ENCODE results near the gene GET4. TPM values are rescaled to one million over a fixed set of nuclear protein-coding genes. Genes with fewer than 3 reads are reported as not detected.

Gene GET4
- total RNA-seq, 1 donor, result 17.7 TPM

- TF ChIP-seq CTCF (IDR thresholded peaks at IDR 0.05; ENCODE audit: extremely low read depth, low read depth, low read length), result no peak
- no peaks in the 10 kb centered on the region for H3K4me1 ChIP-seq (ENCODE audit: insufficient read depth, low read length)
- H2AFZ ChIP-seq (ENCODE audit: low read length), result no peak overlapping the region
- H3K4me3 ChIP-seq (ENCODE audit: insufficient read depth, low read length), result no peak overlapping the region
- peaks cover 37% of the 10 kb centered on the region for H3K36me3 ChIP-seq (ENCODE audit: insufficient read depth, low read length)
- H3K27ac ChIP-seq (ENCODE audit: low read depth, low read length), result no peak overlapping the region
- no peaks in the 10 kb centered on the region for H3K27me3 ChIP-seq (ENCODE audit: insufficient read depth, low read length)
- no peak overlapping the region for H3K4me2 ChIP-seq (ENCODE audit: insufficient read depth, low read length)
- no peaks in the 10 kb centered on the region for H3K9me3 ChIP-seq (ENCODE audit: low read depth, low read length)
- no peak for DNase-seq (ENCODE audit: insufficient read length, low spot score, missing footprints)
- H3K79me2 ChIP-seq (ENCODE audit: insufficient read depth, low read length), result peaks cover 50% of the 10 kb centered on the region
- peaks cover 12% of the 10 kb centered on the region for H4K20me1 ChIP-seq (ENCODE audit: insufficient read depth, low read length)
Observed at GRCh38 chr7:842431-843031, 33.8 kb upstream of the GET4 start.

GRCh38 chr7:843230-843629, 33.1 kb upstream of the GET4 start:
- no peak overlapping the region for H3K4me3 ChIP-seq (ENCODE audit: insufficient read depth, low read length)
- no peak for TF ChIP-seq CTCF (IDR thresholded peaks at IDR 0.05; ENCODE audit: extremely low read depth, low read depth, low read length)
- peaks cover 44% of the 10 kb centered on the region for H3K79me2 ChIP-seq (ENCODE audit: insufficient read depth, low read length)
- no peak for DNase-seq (ENCODE audit: insufficient read length, low spot score, missing footprints)
- H3K36me3 ChIP-seq (ENCODE audit: insufficient read depth, low read length), result peaks cover 37% of the 10 kb centered on the region
- peaks cover 10% of the 10 kb centered on the region for H4K20me1 ChIP-seq (ENCODE audit: insufficient read depth, low read length)
- no peak overlapping the region for H3K4me2 ChIP-seq (ENCODE audit: insufficient read depth, low read length)
- no peaks in the 10 kb centered on the region for H3K27me3 ChIP-seq (ENCODE audit: insufficient read depth, low read length)
- no peak overlapping the region for H3K27ac ChIP-seq (ENCODE audit: low read depth, low read length)
- no peak overlapping the region for H2AFZ ChIP-seq (ENCODE audit: low read length)
- H3K4me1 ChIP-seq (ENCODE audit: insufficient read depth, low read length), result no peaks in the 10 kb centered on the region
- no peaks in the 10 kb centered on the region for H3K9me3 ChIP-seq (ENCODE audit: low read depth, low read length)

- H3K4me2 ChIP-seq (ENCODE audit: insufficient read depth, low read length), result no peak overlapping the region
- H3K36me3 ChIP-seq (ENCODE audit: insufficient read depth, low read length), result peaks cover 37% of the 10 kb centered on the region
- H3K79me2 ChIP-seq (ENCODE audit: insufficient read depth, low read length), result peaks cover 37% of the 10 kb centered on the region
- peaks cover 7% of the 10 kb centered on the region for H4K20me1 ChIP-seq (ENCODE audit: insufficient read depth, low read length)
- no peak for DNase-seq (ENCODE audit: insufficient read length, low spot score, missing footprints)
- no peak for TF ChIP-seq CTCF (IDR thresholded peaks at IDR 0.05; ENCODE audit: extremely low read depth, low read depth, low read length)
- no peak overlapping the region for H3K4me3 ChIP-seq (ENCODE audit: insufficient read depth, low read length)
- H3K9me3 ChIP-seq (ENCODE audit: low read depth, low read length), result no peaks in the 10 kb centered on the region
- H3K4me1 ChIP-seq (ENCODE audit: insufficient read depth, low read length), result no peaks in the 10 kb centered on the region
- H3K27me3 ChIP-seq (ENCODE audit: insufficient read depth, low read length), result no peaks in the 10 kb centered on the region
- no peak overlapping the region for H3K27ac ChIP-seq (ENCODE audit: low read depth, low read length)
- no peak overlapping the region for H2AFZ ChIP-seq (ENCODE audit: low read length)
Observed at GRCh38 chr7:844043-844442, 32.3 kb upstream of the GET4 start.

GRCh38 chr7:844514-844913, 31.8 kb upstream of the GET4 start:
- no peak for TF ChIP-seq CTCF (IDR thresholded peaks at IDR 0.05; ENCODE audit: extremely low read depth, low read depth, low read length)
- Histone ChIP-seq H3K9me3 (ENCODE audit: low read depth, low read length) (no peaks in the 10 kb centered on the region), H3K4me2 (ENCODE audit: insufficient read depth, low read length) (no peak overlapping the region), H3K27me3 (ENCODE audit: insufficient read depth, low read length) (no peaks in the 10 kb centered on the region), H2AFZ (ENCODE audit: low read length) (no peak overlapping the region), H3K27ac (ENCODE audit: low read depth, low read length) (no peak overlapping the region), H4K20me1 (ENCODE audit: insufficient read depth, low read length) (peaks cover 7% of the 10 kb centered on the region), H3K36me3 (ENCODE audit: insufficient read depth, low read length) (peaks cover 42% of the 10 kb centered on the region), H3K4me3 (ENCODE audit: insufficient read depth, low read length) (no peak overlapping the region), H3K79me2 (ENCODE audit: insufficient read depth, low read length) (peaks cover 38% of the 10 kb centered on the region), H3K4me1 (ENCODE audit: insufficient read depth, low read length) (no peaks in the 10 kb centered on the region)
- no peak for DNase-seq (ENCODE audit: insufficient read length, low spot score, missing footprints)

Measured in osteoblast (primary cell).